NCI-H226 (cell line): ENCODE results near the gene PYDC1.
"Not testable (repeated sequence)": the region's sequence is repeated elsewhere in the genome, so short reads cannot be mapped to it uniquely, and the experiment has no call there.

Source experiments
- DNase-seq: peaks from one replicate; pipeline ENCODE4 v3.0.0-alpha.2; 2015

PYDC1 gene

DNA sequence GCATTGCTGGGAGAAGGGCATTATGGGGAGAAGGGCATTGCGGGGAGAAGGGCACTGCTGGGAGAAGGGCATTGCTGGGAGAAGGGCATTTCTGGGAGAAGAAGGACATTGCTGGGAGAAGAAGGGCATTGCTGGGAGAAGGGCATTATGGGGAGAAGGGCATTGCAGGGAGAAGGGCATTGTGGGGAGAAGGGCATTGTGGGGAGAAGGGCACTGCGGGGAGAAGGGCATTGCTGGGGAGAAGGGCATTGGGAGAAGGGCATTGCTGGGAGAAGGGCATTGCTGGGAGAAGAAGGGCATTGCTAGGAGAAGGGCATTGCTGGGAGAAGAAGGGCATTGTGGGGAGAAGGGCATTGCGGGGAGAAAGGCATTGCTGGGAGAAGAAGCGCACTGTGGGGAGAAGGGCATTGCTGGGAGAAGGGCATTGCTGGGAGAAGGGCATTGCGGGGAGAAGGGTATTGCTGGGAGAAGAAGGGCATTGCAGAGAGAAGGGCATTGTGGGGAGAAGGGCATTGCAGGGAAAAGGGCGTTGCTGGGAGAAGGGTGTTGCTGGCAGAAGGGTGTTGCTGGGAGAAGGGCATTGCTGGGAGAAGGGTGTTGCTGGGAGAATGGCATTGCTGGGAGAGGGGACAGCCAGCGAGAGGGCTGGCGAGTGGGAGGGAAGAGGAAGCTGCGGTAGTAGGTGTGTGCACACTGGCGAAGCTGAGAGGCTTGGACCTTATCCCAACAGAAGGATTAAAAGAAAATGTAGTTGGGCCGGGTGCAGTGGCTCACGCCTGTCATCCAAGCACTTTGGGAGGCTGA is 4.6 kb upstream of the PYDC1 start:
- no peak for DNase-seq

GRCh38 chr16:31219154-31219741 is 2.3 kb upstream of the PYDC1 start:
- DNase-seq = no peak

DNA sequence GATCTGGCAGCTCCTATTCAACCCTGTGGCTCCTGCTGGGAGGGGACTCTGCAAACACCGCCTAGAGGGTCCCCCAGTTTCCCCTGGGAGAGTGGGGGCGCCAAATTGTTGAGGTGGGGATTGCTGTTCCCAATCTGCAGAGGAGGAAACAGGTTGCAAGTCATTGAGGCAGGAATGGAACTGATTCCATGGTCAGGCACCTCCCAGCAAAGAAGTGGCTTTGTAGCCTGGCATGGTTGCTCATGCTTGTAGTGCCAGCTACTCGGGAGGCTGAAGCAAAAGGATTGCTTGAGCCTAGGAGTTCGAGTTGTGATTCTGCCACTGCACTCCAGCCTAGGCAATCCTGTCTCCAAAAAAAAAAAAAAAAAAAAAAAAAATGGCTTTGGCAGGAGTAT is 198 bp upstream of the PYDC1 start:
- DNase-seq = no peak

- peak; percentile 93 for DNase-seq
Measured at GRCh38 chr16:31215287-31216162, 1.4 kb downstream of the PYDC1 start.

- DNase-seq = no peak
Measured at GRCh38 chr16:31214708-31215286, 2.1 kb downstream of the PYDC1 start.

DNA sequence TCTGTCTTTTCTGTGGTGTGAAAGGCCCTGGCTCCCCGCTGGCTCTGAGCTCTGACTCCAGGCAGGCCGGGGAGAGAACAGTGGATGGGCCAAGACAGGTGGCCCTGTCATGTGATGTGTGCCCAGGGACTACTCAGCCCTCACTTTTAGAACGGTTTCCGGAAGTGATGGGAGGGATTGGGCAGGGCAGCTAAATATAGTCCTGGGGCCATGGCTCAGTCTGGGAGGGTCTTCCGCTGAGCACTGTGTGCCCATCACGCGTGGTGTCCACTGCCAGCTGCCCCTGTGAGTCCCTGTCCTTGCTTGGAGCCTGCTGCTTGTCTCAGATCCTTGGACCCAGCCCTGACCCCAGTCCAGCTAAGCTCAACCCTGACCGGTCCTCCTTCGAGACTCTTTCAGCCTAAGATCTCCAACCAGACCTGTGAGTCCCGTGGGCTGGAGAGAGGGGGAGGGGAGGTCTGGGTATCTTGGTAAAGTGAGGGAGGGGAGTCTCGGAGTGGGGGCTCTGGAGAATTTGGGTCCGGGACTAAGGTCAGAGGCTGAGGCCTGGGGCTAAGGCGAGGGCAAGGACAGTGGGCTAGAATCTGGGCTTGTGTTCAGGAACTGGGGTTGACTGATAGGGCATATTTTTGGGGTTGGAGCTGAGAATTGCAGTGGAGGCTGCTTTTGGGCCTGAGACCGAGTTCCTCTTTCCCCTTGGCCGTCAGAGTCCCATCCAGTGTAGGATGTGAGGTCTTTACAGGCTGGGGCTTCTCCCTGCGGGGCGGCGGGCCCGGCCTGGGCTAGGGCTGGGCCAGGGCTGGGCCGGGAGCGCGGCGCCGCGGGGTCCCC is 2.8 kb downstream of the PYDC1 start, which contains the start of gene TRIM72:
Gene TRIM72, plus strand, starts transcription at position 243 of the 831 bp plus-strand sequence. CDS start 620 bp downstream, outside the sequence.
- no peak for DNase-seq

DNA sequence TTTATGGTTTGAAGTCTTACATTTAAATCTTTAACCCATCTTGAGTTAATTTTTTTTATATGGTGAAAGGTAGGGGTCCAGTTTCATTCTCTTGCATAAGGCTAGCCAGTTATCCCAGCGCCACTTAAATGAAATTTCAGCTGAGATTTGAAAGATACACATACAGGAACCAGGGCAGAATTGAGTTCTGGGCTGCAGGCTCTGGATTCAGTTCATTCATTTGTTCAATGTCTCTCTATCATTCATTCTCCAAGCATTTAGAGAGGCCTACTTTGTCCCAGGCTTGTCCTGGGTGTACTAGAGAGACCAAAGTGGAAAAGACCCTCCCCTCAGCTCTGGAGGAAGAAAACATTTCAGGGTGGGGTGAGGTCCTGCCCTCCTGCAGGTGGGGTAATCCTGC is 3.6 kb downstream of the PYDC1 start:
- DNase-seq = no peak

GRCh38 chr16:31206776-31207175 is 10.2 kb downstream of the PYDC1 start:
- no peak for DNase-seq

DNA sequence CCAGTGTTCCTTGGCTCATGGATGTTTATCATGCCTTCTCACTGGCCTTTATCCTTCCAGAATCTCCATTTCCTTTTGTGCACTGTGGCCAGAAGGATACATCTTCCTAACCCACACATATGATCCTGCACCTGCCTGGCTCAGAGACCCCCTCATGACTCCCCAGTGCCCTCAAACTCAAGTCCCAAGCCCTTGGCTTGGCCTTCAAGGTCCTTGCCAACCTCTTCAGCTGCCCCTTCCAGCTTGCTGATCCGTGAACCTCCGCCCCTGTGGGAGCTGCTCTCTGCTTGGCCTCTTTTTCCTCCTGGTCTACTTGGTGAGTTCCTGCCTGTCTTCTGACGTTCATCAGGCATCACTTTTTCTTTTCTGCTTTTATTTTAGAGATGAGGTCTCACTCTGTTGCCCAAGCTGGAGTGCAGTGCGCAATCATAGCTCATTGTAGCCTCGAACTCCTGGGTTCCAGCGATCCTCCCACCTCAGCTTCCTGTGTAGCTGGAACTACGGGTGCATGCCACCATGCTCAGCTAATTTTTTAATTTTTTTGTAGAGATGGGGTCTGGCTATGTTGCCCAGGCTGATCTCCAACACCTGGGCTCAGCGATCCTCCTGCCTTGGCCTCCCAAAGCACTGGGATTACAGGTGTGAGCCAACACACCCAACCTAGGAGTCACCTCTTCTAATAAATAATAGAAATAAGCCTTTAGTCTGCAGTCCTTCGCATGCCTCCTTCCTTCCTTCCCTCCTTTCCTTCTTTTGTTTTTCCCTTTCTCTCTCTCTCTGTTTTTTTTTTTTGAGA is 11.9 kb downstream of the PYDC1 start:
- DNase-seq = no peak

- peak; percentile 54 for DNase-seq
Measured at GRCh38 chr16:31202414-31203375, 14.2 kb downstream of the PYDC1 start, which contains the start of gene PYCARD. TSS of gene PYCARD (minus strand) at chr16:31202760. CDS start at chr16:31202690, 70 bp downstream.

- DNase-seq = peak; percentile 11
Measured at GRCh38 chr16:31201582-31202413, 15.1 kb downstream of the PYDC1 start.

DNA sequence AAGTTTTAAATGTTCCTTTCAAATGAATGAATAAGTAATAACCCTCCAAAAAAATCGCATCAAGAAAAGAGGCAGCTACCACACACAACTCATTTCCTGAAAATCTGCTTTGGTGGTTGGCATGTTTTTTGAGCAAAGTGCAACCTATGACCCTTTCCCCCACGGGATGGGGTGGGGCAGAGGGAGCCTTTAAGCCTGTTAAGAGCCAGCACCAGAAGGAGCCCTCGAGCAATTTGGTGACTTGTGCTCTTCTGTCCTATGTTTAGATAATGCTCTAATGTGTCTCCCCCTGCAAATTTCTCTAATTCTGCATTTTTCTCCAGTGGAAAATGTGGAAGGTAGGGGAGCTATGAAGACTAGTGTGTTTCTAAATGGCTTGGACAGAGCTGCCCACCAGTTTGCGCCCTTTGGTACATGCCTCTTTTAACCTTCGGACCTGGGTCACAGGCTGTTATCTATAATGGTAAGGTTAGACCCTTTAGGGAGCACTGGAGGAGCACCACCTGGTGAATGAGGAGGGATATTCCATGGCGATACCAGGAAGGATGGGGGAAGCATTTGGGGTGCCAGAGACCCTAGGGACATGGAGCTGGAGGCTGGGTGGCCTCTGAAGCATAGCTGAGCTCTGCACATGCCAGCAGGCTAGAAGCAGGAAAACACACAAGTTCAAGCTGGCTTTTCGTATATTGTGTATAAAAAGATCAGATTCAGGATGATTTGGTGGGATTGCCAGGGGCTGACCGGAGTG is 15.9 kb downstream of the PYDC1 start:
- no peak for DNase-seq

DNA sequence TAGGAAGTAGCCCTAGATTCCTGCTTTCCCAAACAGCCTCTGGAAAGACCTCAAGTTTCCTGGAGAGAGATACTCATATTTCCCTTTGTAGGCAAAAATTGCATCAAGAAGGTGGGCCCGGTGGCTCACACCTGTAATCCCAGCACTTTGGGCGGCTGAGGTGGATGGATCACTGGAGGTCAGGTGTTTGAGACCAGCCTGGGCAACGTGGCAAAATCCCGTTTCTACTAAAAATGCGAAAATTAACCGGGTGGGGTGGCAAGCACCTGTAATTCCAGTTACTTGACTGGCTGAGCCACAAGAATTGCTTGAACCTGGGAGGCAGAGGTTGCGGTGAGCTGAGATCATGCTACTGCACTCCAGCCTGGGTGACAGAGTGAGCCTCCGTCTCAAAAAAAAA is 16.8 kb downstream of the PYDC1 start:
- DNase-seq = not testable (repeated sequence)

DNA sequence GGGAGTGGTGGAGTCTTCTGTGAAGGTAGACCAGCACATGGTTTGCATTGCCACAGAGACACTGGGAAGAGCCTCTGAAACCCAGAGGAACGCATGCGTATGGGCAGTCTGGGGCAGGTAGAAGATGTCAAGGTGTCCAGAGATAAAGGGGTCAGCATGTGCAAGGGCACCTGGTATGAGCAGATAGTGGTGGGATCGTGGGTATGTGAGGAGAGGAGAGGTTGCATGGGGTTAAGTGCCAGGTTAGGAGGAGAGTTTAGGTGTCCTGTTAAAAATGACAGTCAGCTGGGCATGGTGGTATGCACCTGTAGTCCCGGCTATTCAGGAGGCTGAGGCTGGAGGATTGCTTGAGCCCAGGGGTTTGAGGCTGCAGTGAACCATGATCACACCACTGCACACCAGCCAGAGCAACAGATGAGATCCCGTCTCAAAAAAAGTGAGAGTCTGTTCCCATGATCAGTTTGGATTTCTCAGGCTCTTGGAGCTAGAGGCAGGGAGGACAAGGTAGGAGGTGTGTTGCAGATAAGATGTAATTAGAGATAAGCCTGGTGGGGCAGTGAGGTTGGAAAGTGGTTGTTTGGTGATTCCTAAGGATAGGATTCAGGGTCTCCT is 17.4 kb downstream of the PYDC1 start:
- DNase-seq = no peak

DNA sequence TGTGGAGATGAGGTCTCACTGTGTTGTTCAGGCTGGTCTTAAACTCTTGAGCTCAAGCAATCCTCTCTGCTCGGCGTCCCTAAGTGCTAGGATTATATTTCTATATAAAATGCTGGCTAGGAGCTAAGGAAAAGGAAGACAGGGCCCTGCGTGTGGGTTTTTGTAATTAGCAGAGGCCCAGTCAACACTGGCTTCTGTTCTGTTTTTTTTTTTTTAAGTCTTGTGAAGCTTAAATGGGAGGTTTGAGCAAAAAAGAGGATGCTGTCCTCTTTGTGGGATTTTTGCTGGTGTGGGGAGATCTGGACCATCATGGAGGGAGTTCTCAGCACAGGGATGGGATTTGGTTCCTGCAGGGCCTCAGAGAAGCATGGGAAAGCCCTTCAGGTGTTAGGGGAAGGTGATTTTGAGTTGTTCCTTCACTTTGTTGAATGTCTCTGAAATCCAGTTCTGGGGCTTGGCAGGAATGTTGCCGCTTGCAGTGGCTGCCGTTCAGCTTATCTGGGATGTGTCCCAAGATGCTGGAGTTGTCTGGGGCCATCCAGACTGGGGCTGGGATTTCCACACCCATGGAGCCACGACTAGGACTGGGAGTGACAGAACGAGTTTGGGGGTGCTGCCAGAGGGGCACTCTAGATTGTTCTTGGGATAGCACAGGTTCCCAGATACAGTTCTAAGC is 18.6 kb downstream of the PYDC1 start:
- no peak for DNase-seq

- DNase-seq = no peak
Measured at GRCh38 chr16:31196324-31197088, 20.4 kb downstream of the PYDC1 start.
